ENCODE results near the gene SNTG2.

DNA sequence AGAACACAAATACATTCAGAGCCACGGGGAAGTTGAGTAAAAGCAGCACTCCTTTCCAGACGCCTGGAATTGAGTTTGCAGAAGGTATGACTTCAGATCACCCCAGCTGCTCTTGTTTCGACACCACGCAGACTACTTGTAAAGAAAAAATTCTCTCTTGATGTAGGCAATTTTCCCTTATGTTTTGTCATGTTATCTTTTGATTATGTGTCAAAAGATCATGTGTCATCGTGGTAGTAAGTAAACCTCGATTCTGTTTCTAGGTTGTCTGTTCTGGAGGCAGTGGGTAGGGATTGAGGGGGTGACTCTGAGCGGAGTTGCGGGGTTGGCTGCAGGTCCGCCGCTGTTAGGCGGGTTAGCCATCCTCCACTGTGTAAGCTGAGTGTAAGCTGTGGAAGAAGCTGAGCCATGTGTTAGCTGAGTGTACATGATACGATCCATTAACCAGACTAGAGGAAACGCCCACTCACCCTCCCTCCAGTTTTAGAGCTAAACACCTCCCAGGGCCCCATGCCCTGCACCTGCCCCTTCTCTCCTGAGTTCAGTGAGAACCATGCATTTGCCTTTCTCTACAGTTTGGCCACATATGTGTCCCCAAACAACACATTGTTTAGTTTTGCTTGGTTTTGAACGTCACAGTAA lies 181.8 kb downstream of the SNTG2 start:
- TF ChIP-seq, protein P1, sequence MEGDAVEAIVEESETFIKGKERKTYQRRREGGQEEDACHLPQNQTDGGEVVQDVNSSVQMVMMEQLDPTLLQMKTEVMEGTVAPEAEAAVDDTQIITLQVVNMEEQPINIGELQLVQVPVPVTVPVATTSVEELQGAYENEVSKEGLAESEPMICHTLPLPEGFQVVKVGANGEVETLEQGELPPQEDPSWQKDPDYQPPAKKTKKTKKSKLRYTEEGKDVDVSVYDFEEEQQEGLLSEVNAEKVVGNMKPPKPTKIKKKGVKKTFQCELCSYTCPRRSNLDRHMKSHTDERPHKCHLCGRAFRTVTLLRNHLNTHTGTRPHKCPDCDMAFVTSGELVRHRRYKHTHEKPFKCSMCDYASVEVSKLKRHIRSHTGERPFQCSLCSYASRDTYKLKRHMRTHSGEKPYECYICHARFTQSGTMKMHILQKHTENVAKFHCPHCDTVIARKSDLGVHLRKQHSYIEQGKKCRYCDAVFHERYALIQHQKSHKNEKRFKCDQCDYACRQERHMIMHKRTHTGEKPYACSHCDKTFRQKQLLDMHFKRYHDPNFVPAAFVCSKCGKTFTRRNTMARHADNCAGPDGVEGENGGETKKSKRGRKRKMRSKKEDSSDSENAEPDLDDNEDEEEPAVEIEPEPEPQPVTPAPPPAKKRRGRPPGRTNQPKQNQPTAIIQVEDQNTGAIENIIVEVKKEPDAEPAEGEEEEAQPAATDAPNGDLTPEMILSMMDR (IDR thresholded peaks at IDR 0.05; ENCODE audit: low read depth, low read length, poor library complexity, severe bottlenecking), result no peak
- TF ChIP-seq EZH2phosphoT487 (IDR thresholded peaks at IDR 0.05; ENCODE audit: borderline replicate concordance, low read length), result no peak

All from DOHH2 (cell line).